SU-DHL-6 (cell line): Measurements from ENCODE around the gene FLNB.

Source experiments
- H2AFZ ChIP-seq: fragments of 200-600 bp; sonication (generic); 2 replicates; pipeline ENCODE4 v1.6.1; 2014; ENCODE audit warnings: low read depth, mild to moderate bottlenecking, moderate library complexity, mixed read lengths, antibody characterized with exemption, low read length; ENCODE audit not compliant: severe bottlenecking
- H3F3A ChIP-seq: fragments of 200-600 bp; shearing (Covaris generic); 2 replicates; pipeline ENCODE4 v1.6.0; 2016; ENCODE audit warnings: antibody characterized with exemption, mild to moderate bottlenecking; ENCODE audit not compliant: insufficient read depth
- H3K27ac ChIP-seq: fragments of 200-600 bp; sonication (generic); 2 replicates; pipeline ENCODE4 v1.5.1; 2016; ENCODE audit warnings: low read depth, mild to moderate bottlenecking, low read length, moderate library complexity, mixed read lengths
- H3K27me3 ChIP-seq: fragments of 200-600 bp; sonication (generic), shearing (Covaris generic); 2 replicates; pipeline ENCODE4 v1.6.0; 2014; ENCODE audit warnings: mild to moderate bottlenecking, low read length
- H3K36me3 ChIP-seq: fragments of 200-600 bp; sonication (generic); 2 replicates; pipeline ENCODE4 v1.6.1; 2014; ENCODE audit warnings: mild to moderate bottlenecking, low read length, mixed read lengths
- H3K4me2 ChIP-seq: fragments of 300-600, 200-600 bp; shearing (Covaris generic), sonication (generic); 2 replicates; pipeline ENCODE4 v1.6.0; 2014; ENCODE audit warnings: low read length, low read depth, mild to moderate bottlenecking; ENCODE audit not compliant: poor library complexity, severe bottlenecking
- H3K4me3 ChIP-seq: fragments of 200-600 bp; sonication (generic); 2 replicates; pipeline ENCODE4 v1.5.1; 2014; ENCODE audit warnings: antibody characterized with exemption, low read length, mild to moderate bottlenecking, mixed read lengths; ENCODE audit not compliant: insufficient read depth, poor library complexity, severe bottlenecking
- H3K79me2 ChIP-seq: fragments of 200-600 bp; sonication (generic); 2 replicates; pipeline ENCODE4 v1.6.1; 2014; ENCODE audit warnings: mild to moderate bottlenecking, low read length, moderate library complexity; ENCODE audit not compliant: insufficient read depth
- H3K9ac ChIP-seq: fragments of 200-600 bp; sonication (generic); 2 replicates; pipeline ENCODE4 v1.7.0; 2014; ENCODE audit warnings: mild to moderate bottlenecking, low read length
- H3K9me2 ChIP-seq: fragments of 200-600 bp; sonication (generic); replicated peaks from 2 replicates; pipeline ENCODE4 v1.6.1; 2014; ENCODE audit warnings: low read length; ENCODE audit not compliant: insufficient read depth
- H3K9me3 ChIP-seq: fragments of 200-600 bp; sonication (generic); 2 replicates; pipeline ENCODE4 v1.6.1; 2014; ENCODE audit warnings: low read length, mixed read lengths; ENCODE audit not compliant: insufficient read depth
- H4K20me1 ChIP-seq: fragments of 200-600 bp; sonication (generic); 2 replicates; pipeline ENCODE4 v1.6.1; 2014; ENCODE audit warnings: low read depth, mild to moderate bottlenecking, antibody characterized with exemption, low read length, moderate library complexity, mixed read lengths
- CTCF ChIP-seq: fragments of 200-600 bp; sonication (generic); IDR thresholded peaks from one replicate; pipeline ENCODE4 v1.5.1; 2017; ENCODE audit warnings: antibody characterized with exemption, mild to moderate bottlenecking, low read length, moderate library complexity; ENCODE audit not compliant: insufficient read depth, poor library complexity, severe bottlenecking
- EZH2phosphoT487 ChIP-seq: fragments of 200-600 bp; sonication (generic), shearing (Covaris generic); conservative IDR thresholded peaks from 2 replicates; pipeline ENCODE4 v1.6.1; 2018; ENCODE audit warnings: mild to moderate bottlenecking, antibody characterized with exemption, low read length, moderate library complexity, mixed read lengths

Gene FLNB

GRCh38 chr3:58148049-58148448 lies 139.8 kb downstream of the FLNB start:
- Histone ChIP-seq H3K9ac (no peak overlapping the region), H3F3A (no peaks in the 10 kb centered on the region), H3K4me3 (no peak overlapping the region), H3K27ac (no peak overlapping the region), H3K9me2 (no peaks in the 10 kb centered on the region), H2AFZ (no peak overlapping the region), H3K9me3 (no peaks in the 10 kb centered on the region), H3K27me3 (no peaks in the 10 kb centered on the region), H3K79me2 (no peaks in the 10 kb centered on the region), H4K20me1 (no peaks in the 10 kb centered on the region), H3K36me3 (no peaks in the 10 kb centered on the region), H3K4me2 (no peak overlapping the region)
- no peak for TF ChIP-seq CTCF
- TF ChIP-seq EZH2phosphoT487, result no peak

DNA sequence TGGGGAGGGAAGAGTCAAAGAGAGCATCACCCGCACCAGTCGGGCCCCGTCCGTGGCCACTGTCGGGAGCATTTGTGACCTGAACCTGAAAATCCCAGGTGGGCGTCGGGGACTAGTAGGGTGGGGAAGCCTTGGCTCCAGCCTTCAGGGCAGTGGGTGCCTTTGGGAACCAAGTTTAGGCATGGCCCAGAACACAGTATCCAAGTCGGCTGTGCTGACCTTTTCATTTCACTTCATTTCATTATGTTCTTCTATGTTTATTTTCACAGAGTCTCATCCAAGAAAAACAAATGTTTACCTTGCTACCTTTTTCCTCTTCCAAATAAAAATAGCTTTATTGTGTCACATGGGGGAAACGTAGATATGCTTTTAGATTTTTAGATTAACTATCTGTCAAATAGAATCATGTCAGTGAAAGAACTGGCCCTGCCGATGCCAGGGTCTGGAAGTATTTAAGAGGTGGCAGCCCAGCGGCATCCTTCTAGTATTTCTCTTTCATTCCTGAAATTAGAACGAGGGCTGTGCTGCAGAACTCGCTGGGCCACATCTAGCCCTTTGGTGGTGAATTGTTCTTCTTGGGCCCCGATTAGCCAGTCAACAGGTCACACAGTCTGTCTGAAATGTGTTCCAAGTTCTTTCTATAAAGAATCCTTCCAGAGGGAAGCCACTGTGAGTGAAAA lies 142.0 kb downstream of the FLNB start:
- Histone ChIP-seq H3K27me3 (no peaks in the 10 kb centered on the region), H3K9me3 (no peaks in the 10 kb centered on the region), H3F3A (no peaks in the 10 kb centered on the region), H3K4me3 (no peak overlapping the region), H3K27ac (no peak overlapping the region), H3K9me2 (no peaks in the 10 kb centered on the region), H3K36me3 (no peaks in the 10 kb centered on the region), H3K4me2 (no peak overlapping the region), H3K79me2 (no peaks in the 10 kb centered on the region), H3K9ac (no peak overlapping the region), H2AFZ (no peak overlapping the region), H4K20me1 (no peaks in the 10 kb centered on the region)
- no peak for TF ChIP-seq CTCF
- TF ChIP-seq EZH2phosphoT487, result no peak

GRCh38 chr3:58150810-58151199 lies 142.6 kb downstream of the FLNB start:
- no peak overlapping the region for H2AFZ ChIP-seq
- no peaks in the 10 kb centered on the region for H3K36me3 ChIP-seq
- TF ChIP-seq CTCF (no peak), EZH2phosphoT487 (no peak)
- no peaks in the 10 kb centered on the region for H3K27me3 ChIP-seq
- no peak overlapping the region for H3K9ac ChIP-seq
- no peaks in the 10 kb centered on the region for H3F3A ChIP-seq
- H3K9me3 ChIP-seq, result no peaks in the 10 kb centered on the region
- H3K79me2 ChIP-seq, result no peaks in the 10 kb centered on the region
- H3K4me3 ChIP-seq, result no peak overlapping the region
- H3K4me2 ChIP-seq, result no peak overlapping the region
- no peaks in the 10 kb centered on the region for H3K9me2 ChIP-seq
- H4K20me1 ChIP-seq, result no peaks in the 10 kb centered on the region
- H3K27ac ChIP-seq, result no peak overlapping the region
